Muscle layer of colon (tissue), 2 donors: ENCODE results near the gene CDK6.

ENCODE experiments used
- H3K27ac ChIP-seq: one replicate; pipeline ENCODE4 v1.7.0; 2013; ENCODE audit warnings: low read depth, mild to moderate bottlenecking, low read length, moderate library complexity
- H3K27me3 ChIP-seq, 2 donors: one replicate each; pipeline ENCODE4 v1.7.0; 2013; ENCODE audit warnings: low read length in 2 of 2, mild to moderate bottlenecking in 2 of 2; ENCODE audit not compliant: insufficient read depth in 2 of 2, control insufficient read depth in 1 of 2
- H3K36me3 ChIP-seq: one replicate; pipeline ENCODE4 v1.7.0; 2013; ENCODE audit warnings: mild to moderate bottlenecking, low read length; ENCODE audit not compliant: insufficient read depth
- H3K4me1 ChIP-seq: one replicate; pipeline ENCODE4 v1.7.0; 2013; ENCODE audit warnings: mild to moderate bottlenecking, low read length; ENCODE audit not compliant: insufficient read depth
- H3K4me3 ChIP-seq, 2 donors: one replicate each; pipeline ENCODE4 v1.7.0; 2013; ENCODE audit warnings: low read length in 2 of 2, low read depth in 1 of 2, mild to moderate bottlenecking in 1 of 2, moderate library complexity in 1 of 2
- H3K9ac ChIP-seq: one replicate; pipeline ENCODE4 v1.7.0; 2013; ENCODE audit warnings: low read length
- H3K9me3 ChIP-seq: one replicate; pipeline ENCODE4 v1.7.0; 2013; ENCODE audit warnings: mild to moderate bottlenecking, low read length
- donor health status: abdominal sarcoma.
- donor health status: Adenocarcinoma of cecum.

CDK6 gene

DNA sequence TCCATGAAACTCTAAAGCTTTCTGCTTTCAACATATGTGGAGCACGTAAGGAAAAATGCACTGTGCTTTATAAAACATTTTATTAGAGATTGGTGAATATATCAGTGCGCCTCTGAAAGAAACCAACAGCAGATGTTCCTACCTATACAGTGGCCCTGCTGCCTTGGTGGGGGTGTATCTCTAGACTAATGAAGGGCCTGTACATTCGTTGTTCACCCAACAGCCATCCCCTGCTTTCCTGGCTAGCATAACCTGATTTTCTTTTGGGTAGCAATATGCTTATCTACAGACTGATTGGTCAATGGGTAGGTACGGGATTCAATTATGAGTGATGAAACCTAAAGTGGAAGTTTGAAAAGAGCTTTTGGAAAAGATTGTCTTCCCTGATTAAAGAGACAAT lies 126.5 kb downstream of the CDK6 start:
- no peaks in the 10 kb centered on the region for H3K27me3 ChIP-seq
- peaks cover 3% of the 10 kb centered on the region for H3K4me1 ChIP-seq
- H3K4me3 ChIP-seq = no peak overlapping the region
- H3K27ac ChIP-seq = no peak overlapping the region
- no peaks in the 10 kb centered on the region for H3K9me3 ChIP-seq
- no peak overlapping the region for H3K9ac ChIP-seq
- no peaks in the 10 kb centered on the region for H3K36me3 ChIP-seq

DNA sequence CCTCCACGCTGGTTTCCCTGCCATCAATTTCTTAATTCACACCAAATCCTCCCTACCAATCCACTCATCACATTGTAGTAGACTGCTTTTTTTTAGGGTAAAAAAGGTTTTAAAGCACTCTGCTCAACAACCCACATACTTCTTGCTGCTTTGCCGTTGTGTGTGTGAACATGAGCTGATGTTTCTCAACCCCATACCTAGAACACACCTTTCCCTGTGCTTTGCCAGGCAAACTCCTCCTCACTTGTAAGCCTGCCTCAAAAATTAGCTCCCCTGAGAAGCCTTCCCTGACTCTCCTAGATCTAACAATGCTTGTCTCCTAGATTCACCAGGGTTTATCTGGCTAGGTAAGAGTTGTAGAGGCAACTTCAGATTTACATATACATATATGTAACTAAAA lies 127.2 kb downstream of the CDK6 start:
- H3K27ac ChIP-seq = no peak overlapping the region
- no peaks in the 10 kb centered on the region for H3K9me3 ChIP-seq
- H3K36me3 ChIP-seq = no peaks in the 10 kb centered on the region
- H3K4me3 ChIP-seq = no peak overlapping the region
- no peak overlapping the region for H3K9ac ChIP-seq
- no peaks in the 10 kb centered on the region for H3K4me1 ChIP-seq
- H3K27me3 ChIP-seq = no peaks in the 10 kb centered on the region

DNA sequence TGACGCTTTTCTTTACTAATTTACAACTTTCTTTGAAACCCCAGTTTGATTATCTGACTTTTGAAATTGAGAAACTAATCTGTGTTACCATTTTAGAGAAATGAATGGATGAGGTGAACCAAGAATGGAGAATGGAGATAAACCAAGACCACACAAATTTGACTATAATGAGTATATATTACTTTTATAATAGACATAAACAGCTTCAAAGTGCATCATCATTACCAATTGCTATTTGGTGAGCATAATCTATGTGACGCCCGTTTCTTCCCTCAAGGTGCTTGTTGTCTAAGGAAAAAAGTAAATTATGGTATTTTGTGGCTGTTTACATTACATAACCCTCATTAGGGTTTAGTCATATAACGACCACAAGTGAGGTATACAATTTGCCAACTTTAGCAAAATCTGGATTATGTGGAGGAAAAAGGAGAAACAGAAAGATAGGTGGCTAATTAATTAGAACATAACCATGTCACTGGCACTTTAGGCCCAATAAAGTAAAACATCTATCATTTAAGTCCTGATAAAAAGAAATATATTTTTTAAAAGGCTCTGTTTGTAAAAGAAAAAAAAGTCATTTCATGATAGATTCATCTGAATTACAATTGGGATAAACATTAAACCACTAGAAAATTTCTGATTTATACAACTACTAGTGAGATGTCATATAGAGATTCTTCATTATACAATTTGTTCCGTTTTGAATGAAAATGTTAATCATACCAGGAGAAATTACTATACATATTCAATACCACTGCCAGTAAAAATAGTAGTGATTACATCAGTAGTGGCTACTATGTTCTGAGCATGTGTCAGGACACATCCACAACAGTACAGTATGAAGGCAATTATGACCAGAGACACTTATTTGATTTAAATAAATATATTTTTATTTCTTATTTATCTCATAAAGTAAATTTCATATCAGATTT lies 128.0 kb downstream of the CDK6 start:
- H3K27ac ChIP-seq = no peak overlapping the region
- no peak overlapping the region for H3K9ac ChIP-seq
- H3K27me3 ChIP-seq = no peaks in the 10 kb centered on the region
- H3K4me1 ChIP-seq = no peaks in the 10 kb centered on the region
- H3K9me3 ChIP-seq = no peaks in the 10 kb centered on the region
- H3K4me3 ChIP-seq = no peak overlapping the region
- no peaks in the 10 kb centered on the region for H3K36me3 ChIP-seq

DNA sequence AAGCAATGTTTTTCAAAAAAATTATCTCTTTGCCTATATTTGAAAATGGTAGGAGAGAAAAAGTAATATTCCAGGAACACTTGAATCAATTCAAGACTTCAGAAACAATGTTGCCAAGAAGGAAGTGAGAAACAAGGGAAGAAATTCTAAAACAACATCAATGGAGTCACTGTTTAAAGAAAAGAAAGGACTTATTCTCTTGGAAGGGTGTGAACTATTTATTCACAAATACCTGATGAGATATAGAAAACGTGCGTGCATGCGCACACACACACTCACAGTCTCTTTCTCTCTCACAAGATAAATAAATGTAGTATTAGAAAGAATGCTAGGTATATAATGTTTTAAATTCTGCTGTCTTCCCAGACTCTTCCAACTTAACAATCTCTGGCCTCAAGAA lies 128.9 kb downstream of the CDK6 start:
- H3K9me3 ChIP-seq = no peaks in the 10 kb centered on the region
- no peaks in the 10 kb centered on the region for H3K36me3 ChIP-seq
- no peaks in the 10 kb centered on the region for H3K27me3 ChIP-seq
- H3K9ac ChIP-seq = no peak overlapping the region
- H3K4me1 ChIP-seq = no peaks in the 10 kb centered on the region
- H3K4me3 ChIP-seq = no peak overlapping the region
- no peak overlapping the region for H3K27ac ChIP-seq

DNA sequence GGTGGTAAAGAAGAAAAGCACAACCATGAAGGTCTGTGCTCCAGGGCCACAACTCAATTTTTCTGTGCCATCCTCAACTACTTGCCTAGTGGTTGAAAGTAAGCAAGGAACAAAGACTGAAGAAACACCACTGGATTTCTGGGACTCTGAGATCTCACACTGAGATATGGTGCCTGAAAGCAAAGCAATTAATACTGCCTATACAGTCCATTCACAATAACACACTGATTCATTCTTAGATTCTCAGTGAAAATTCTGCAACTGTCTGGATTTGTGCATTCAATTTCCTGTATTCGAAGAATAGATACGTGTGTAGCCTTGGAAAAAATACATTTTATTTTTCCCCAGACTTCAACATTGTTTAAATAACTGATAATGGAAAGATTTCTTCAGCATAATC lies 129.8 kb downstream of the CDK6 start:
- no peaks in the 10 kb centered on the region for H3K27me3 ChIP-seq
- H3K9ac ChIP-seq = no peak overlapping the region
- no peaks in the 10 kb centered on the region for H3K4me1 ChIP-seq
- H3K27ac ChIP-seq = no peak overlapping the region
- H3K9me3 ChIP-seq = no peaks in the 10 kb centered on the region
- H3K4me3 ChIP-seq = no peak overlapping the region
- H3K36me3 ChIP-seq = no peaks in the 10 kb centered on the region

DNA sequence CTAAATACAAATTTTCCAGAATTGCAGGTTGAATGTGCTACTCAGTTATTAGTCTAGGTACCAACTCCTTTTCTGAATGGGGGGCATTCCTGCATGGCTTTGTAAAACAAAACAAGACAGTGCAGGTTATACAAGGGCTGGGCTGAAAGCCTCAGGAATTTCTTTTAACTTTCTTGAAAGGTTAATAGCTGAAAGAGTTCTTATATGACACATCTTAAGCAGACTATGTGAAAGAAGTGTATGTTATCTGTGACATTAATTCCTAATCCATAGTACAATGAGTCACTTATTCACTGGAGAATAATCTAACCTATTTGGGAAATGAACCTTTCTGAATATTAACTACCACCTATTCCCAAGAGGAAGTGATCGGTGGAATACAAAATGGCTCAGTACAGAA lies 130.5 kb downstream of the CDK6 start:
- Histone ChIP-seq H3K4me1 (no peaks in the 10 kb centered on the region), H3K36me3 (no peaks in the 10 kb centered on the region), H3K9ac (no peak overlapping the region), H3K4me3 (no peak overlapping the region), H3K27me3 (no peaks in the 10 kb centered on the region), H3K27ac (no peak overlapping the region), H3K9me3 (no peaks in the 10 kb centered on the region)

DNA sequence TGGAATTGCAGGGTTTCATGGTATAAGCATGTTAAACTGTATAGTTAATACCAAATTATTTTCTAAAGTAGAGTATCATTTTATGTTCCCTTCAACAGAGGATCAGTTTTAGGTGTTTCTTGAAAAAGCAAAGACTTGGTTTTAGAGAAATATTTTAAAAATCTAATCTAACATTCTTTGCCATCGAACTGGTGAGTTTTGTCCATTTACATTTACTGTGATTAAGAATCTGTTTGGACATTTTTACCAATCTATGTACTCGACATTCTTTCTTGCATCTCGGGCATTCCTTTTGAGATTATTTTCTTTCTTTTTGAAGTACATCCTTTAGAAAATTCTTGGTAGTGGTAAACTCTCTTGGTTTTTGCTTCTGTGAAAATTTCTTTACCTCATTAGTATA lies 131.5 kb downstream of the CDK6 start:
- Histone ChIP-seq H3K27me3 (no peaks in the 10 kb centered on the region), H3K4me1 (no peaks in the 10 kb centered on the region), H3K27ac (no peak overlapping the region), H3K9me3 (no peaks in the 10 kb centered on the region), H3K9ac (no peak overlapping the region), H3K4me3 (no peak overlapping the region), H3K36me3 (no peaks in the 10 kb centered on the region)

DNA sequence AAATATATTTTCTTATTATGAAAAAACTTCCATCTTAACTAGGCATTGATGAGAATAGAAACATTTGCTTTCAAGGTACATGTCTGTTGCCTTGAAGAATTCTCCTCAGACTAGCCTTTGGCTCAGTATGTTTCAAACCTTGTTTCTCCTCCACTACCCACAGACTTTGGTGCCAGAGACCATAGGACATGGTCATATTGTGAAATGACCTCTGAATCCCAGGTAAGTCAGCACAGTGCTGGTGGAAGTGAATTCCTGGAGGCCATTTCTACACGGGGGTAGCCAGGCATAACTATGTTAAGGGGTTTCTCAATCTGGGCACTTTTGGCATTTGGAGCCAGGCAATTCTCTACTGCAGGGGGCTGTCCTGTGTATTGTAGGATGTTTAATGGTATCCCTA lies 133.8 kb downstream of the CDK6 start:
- Histone ChIP-seq H3K36me3 (no peaks in the 10 kb centered on the region), H3K27me3 (no peaks in the 10 kb centered on the region), H3K4me3 (no peak overlapping the region), H3K9ac (no peak overlapping the region), H3K27ac (no peak overlapping the region), H3K9me3 (no peaks in the 10 kb centered on the region), H3K4me1 (no peaks in the 10 kb centered on the region)

DNA sequence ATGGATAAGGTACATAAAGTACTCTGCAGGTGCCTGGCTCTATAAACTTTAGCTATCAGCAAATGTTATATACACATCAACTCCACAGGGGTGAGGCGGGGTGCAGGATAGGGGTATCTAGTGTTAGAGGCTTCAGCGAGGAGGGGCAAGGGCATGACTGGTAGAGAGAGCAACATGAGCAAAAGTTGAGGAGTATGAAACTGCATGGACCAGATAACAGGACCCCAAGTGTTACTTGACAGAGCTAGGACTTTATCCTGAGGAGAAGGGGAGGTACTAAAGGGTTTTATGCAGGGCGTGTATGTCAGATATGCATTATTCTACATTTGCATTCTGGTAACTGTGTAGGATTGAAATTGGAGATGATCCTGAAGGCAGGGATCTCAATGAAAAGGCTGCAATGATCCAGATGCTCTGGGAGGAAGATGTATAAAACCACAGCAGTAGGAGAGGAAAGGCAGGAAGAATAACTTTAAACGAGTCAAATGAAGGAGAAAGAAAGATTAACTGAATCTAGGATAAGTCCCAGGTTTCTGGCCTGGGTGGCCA lies 136.3 kb downstream of the CDK6 start:
- Histone ChIP-seq H3K9ac (no peak overlapping the region), H3K4me1 (peaks cover 7% of the 10 kb centered on the region), H3K27ac (no peak overlapping the region), H3K4me3 (no peak overlapping the region), H3K9me3 (no peaks in the 10 kb centered on the region), H3K36me3 (no peaks in the 10 kb centered on the region), H3K27me3 (no peaks in the 10 kb centered on the region)

DNA sequence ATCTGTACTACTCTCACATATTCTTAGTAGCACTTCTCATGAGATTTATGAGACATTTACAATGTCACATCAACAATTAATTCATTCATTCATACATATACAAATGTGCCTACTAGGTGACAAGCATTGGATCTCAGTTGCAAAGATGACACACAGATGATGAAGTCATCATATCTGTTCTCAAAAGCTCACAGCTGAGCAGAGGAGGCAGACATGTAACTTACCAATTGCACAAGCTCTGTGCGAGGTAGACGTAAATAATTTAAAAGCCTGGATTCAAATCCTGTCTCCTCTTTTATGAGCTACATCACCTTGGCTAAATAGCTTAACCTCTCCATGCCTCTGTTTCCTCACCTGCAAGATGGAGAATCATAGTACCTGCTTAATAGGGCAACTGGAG lies 136.8 kb downstream of the CDK6 start:
- no peak overlapping the region for H3K27ac ChIP-seq
- no peaks in the 10 kb centered on the region for H3K9me3 ChIP-seq
- no peaks in the 10 kb centered on the region for H3K27me3 ChIP-seq
- H3K4me3 ChIP-seq = no peak overlapping the region
- no peak overlapping the region for H3K9ac ChIP-seq
- peaks cover 9% of the 10 kb centered on the region for H3K4me1 ChIP-seq
- no peaks in the 10 kb centered on the region for H3K36me3 ChIP-seq

DNA sequence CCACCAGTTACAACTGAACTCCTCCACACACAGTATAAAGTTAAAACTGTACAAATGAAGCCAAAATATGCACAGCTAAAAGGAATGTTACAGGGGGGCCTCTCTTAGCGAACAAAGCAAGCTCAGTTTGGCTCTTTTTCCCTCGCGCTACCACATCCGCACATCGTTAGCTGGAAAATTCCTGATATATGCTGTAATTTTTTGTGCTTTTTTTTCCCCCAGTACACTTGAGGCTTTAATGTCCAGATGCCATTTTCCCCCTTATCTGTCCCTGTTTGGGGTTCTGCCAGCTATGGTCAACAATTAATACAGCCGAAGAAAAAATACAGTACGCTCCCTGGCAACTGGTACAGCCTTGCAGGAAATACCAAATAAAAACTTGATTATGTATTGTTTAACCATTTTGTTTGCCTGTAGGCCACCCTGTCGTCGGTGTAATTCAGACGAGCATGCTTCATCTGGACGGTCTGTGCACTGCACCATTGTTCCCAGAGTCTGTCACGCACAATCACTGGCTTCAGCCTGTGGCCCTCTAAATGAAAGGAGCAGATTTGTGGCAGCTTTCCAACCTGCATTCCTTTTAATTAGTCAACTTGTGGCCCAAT lies 138.0 kb downstream of the CDK6 start:
- no peaks in the 10 kb centered on the region for H3K9me3 ChIP-seq
- no peaks in the 10 kb centered on the region for H3K27me3 ChIP-seq
- no peaks in the 10 kb centered on the region for H3K36me3 ChIP-seq
- H3K4me1 ChIP-seq = peaks cover 9% of the 10 kb centered on the region
- no peak overlapping the region for H3K27ac ChIP-seq
- H3K4me3 ChIP-seq = peak overlapping the region in 1 of 2 donors; percentile 2
- no peak overlapping the region for H3K9ac ChIP-seq
